Heart left ventricle (tissue), 13 donors: ENCODE data around the gene CALML6.

Source experiments
- CTCF ChIP-seq, 12 donors: fragments of 200-600 bp; sonication (generic) in 4 of 12; IDR thresholded peaks; one replicate each; pipeline versions ENCODE4 v1.5.0 to v1.8.0; 2018 to 2022; ENCODE audit warnings: antibody characterized with exemption in 12 of 12, mild to moderate bottlenecking in 5 of 12
- POLR2A ChIP-seq, 2 donors: fragments of 450-650 bp; IDR thresholded peaks; one replicate each; pipeline ENCODE4 v1.6.1; 2017; ENCODE audit warnings: antibody characterized with exemption in 2 of 2, mild to moderate bottlenecking in 2 of 2, moderate library complexity in 2 of 2
- donor health status: ischemic (EF 13 %, LVEDD 7.1; RV severe dilation, severe dysfunction).
- donor health status: DM: no; HTN: yes; CAD: no.
- donor health status: DM: no; HTN: no; CAD: no.
- donor health status: ischemic (EF 25% LVEDD 6.9; RV normal size, moderate dysfunction).
- donor health status: ischemic (EF 25% LVEDD 5.7; RV mildly dilated, moderate dysfunction).
- donor health status: ischemic (EF 35%, LVEDD 5.7; RV mildly dilated, moderate dysfunction).
- donor health status: nonischemic (EF 11% LVEDD 7.7; RV severe dilation, severe dysfunction).
- donor health status: DM: yes; HTN: yes; CAD: no.
- donor health status: PGD.
- donor health status: ischemic (EF 29% LVEDD 5.4; RV normal size, mild dysfunction).
- donor health status: nonischemic (EF 23%, LVEDD 6.1; RV moderate dilation, normal function).

DNA sequence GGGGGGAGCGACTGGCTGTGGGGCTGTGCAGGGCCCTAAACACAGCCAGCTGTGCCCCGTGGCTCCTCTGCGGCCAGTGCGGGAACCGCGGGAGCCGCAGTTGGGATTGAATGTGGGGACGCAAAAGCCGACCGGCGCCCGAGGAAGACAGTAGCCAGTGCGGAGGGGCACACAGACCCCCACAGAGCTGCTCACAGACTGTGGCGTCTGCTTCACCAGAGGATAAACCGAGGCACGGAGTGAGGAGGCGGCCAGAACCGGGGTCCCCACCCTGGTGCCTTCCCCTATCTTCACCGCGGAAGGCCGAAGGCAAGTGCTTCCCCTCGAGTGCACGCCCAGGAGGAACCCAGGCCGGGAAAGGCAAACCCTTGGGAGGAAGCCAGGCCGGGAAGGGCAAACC, 12.7 kb downstream of the CALML6 start:
- no peak for TF ChIP-seq CTCF (IDR thresholded peaks at IDR 0.05)
- no peak for TF ChIP-seq POLR2A (IDR thresholded peaks at IDR 0.05)
